ENCODE measurements around the gene TMEM167A. TPM values are rescaled to one million over a fixed set of nuclear protein-coding genes. Genes with fewer than 3 reads are reported as not detected.

Gene TMEM167A
- total RNA-seq, 4 donors from 2014 or later: 17.7 to 46.2 (median 36.4) TPM

DNA sequence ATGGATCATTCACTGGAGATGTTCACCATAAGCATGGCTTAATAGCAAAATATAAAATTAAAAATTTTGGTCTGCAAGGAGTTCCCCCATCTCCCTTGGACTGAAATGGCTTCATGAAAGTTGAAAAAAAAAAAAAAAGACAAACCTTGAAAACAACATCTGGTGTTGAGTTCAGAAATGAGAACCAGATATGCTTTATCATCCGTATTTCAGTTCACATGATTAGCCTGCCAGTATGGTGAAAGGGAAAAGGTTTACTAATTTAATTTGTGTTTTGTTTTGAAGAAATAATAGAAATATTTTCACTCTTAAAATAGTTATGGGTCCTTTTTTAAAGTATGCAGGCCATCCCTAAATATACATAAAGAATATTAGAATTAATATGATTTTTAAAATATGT is 67.8 kb downstream of the TMEM167A start:
- no peaks in the 10 kb centered on the region for H3K9me3 ChIP-seq
- H3K27me3 ChIP-seq: no peaks in the 10 kb centered on the region
- TF ChIP-seq, protein P1, sequence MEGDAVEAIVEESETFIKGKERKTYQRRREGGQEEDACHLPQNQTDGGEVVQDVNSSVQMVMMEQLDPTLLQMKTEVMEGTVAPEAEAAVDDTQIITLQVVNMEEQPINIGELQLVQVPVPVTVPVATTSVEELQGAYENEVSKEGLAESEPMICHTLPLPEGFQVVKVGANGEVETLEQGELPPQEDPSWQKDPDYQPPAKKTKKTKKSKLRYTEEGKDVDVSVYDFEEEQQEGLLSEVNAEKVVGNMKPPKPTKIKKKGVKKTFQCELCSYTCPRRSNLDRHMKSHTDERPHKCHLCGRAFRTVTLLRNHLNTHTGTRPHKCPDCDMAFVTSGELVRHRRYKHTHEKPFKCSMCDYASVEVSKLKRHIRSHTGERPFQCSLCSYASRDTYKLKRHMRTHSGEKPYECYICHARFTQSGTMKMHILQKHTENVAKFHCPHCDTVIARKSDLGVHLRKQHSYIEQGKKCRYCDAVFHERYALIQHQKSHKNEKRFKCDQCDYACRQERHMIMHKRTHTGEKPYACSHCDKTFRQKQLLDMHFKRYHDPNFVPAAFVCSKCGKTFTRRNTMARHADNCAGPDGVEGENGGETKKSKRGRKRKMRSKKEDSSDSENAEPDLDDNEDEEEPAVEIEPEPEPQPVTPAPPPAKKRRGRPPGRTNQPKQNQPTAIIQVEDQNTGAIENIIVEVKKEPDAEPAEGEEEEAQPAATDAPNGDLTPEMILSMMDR (IDR thresholded peaks at IDR 0.05): no peak
- no peaks in the 10 kb centered on the region for H3K4me1 ChIP-seq
- DNase-seq: no peak
- H3K4me3 ChIP-seq: no peak overlapping the region
- H3K36me3 ChIP-seq: no peaks in the 10 kb centered on the region
- H3K27ac ChIP-seq: no peak overlapping the region

DNA sequence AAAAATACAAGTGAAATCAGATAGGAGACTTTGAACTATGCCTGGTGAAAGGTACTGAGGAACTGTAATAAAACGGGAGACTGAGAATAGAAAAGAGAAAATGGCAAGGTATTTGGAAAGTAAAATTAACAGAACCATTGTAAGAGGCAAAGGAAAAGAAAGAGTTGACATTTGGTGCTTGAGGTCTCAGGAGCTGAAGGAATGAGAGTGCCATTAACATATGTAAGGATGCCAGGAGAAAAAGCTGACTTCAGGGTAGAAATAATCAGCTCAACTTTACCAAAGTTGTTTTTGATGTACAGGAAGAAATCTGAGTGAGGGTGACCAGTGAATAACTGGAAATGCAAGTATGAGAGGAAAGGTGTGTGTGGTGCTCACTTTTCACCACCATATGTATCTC is 69.4 kb downstream of the TMEM167A start:
- no peak overlapping the region for H3K4me3 ChIP-seq
- H3K27ac ChIP-seq: no peak overlapping the region
- TF ChIP-seq, protein P1 (IDR thresholded peaks at IDR 0.05): no peak
- no peak for TF ChIP-seq POLR2A (IDR thresholded peaks at IDR 0.05)
- no peaks in the 10 kb centered on the region for H3K4me1 ChIP-seq
- DNase-seq: no peak
- H3K9me3 ChIP-seq: no peaks in the 10 kb centered on the region
- H3K27me3 ChIP-seq: no peaks in the 10 kb centered on the region
- no peaks in the 10 kb centered on the region for H3K36me3 ChIP-seq

DNA sequence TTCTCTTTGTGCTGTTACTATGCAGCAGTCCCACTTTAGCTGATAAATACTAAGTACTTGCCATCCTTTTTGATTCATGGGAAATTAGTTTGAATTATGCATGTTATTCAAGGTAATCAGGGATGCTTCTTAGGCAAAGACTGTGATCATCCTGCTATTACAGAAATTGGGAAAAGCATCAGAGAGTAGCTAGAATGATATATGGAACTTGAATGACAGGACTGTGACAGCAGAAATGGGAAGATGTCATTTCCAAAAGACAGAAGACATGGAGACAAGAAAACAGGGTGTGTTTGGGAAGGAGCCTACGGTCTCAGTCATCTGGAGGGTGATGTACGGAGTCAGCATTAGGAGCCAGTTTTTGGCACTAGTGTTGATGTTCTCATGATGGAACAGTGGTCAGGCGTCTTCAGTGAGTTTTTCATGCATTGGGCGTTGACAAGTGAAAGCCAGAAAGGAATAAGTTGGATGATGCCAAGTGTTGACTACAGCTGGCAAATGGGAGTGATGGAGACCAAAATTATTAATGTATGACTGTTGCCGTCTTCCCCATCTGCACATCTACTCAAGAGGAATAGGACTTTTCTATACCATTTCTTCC is 70.4 kb downstream of the TMEM167A start:
- H3K36me3 ChIP-seq: no peaks in the 10 kb centered on the region
- no peak overlapping the region for H3K27ac ChIP-seq
- no peaks in the 10 kb centered on the region for H3K27me3 ChIP-seq
- no peak for DNase-seq
- TF ChIP-seq, protein P1 (IDR thresholded peaks at IDR 0.05): no peak
- TF ChIP-seq POLR2A (IDR thresholded peaks at IDR 0.05): no peak
- no peaks in the 10 kb centered on the region for H3K9me3 ChIP-seq
- H3K4me1 ChIP-seq: no peaks in the 10 kb centered on the region
- no peak overlapping the region for H3K4me3 ChIP-seq

DNA sequence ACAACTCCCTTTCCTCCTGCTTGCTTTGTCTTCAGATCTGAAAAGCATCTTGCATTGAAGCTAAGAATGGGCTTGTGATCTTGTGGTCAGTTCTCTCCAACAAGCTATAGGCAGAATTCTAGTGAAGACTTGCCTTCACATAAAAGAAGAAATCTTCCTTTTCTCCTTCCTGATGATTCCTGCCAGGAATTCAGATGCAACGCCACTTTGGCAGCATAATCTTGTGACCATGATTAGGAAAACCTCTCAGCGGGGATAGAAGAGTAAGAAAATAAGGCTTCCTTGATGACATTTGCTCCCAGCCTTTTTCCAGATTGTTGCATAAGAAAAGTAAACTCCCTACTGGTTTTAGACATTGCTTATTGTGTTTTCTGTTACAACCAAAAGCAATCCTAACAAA is 73.4 kb downstream of the TMEM167A start:
- H3K4me1 ChIP-seq: no peaks in the 10 kb centered on the region
- no peaks in the 10 kb centered on the region for H3K27me3 ChIP-seq
- DNase-seq: no peak
- no peaks in the 10 kb centered on the region for H3K9me3 ChIP-seq
- TF ChIP-seq, protein P1 (IDR thresholded peaks at IDR 0.05): no peak
- no peaks in the 10 kb centered on the region for H3K36me3 ChIP-seq
- H3K27ac ChIP-seq: no peak overlapping the region
- no peak overlapping the region for H3K4me3 ChIP-seq

Small RNA genes lying within 50 kb of the gene (small RNA-seq; reads per million reads assigned to genes)
- 0 to 2.9 reads per million in 2 donors for gene SCARNA18

Other genes starting within 250 kb of the TMEM167A start
- gene XRCC4, start 153 bp upstream of the TMEM167A start, total RNA-seq: 10 to 100 TPM in 1 of 4 donors, 1 to 10 TPM in 3; 3.7 to 10.3 (median 8.7) TPM

All from Peyer's patch (tissue), 4 donors.